Jurkat, Clone E6-1 (cell line): ENCODE data around the gene CPNE6.
A peak's percentile ranks its signal among the peaks of the same experiment; 100 is the strongest.

Experiments used
- DNase-seq: peaks from one replicate; pipeline ENCODE4 v3.0.0-alpha.2; 2011; ENCODE audit warnings: low read depth, low spot score
- H3K4me3 ChIP-seq: 2 replicates; pipeline ENCODE4 v1.5.1; 2011; ENCODE audit warnings: mild to moderate bottlenecking, low read length, control low read depth, moderate library complexity

The CPNE6 gene

GRCh38 chr14:24080888-24081738 lies 9.8 kb downstream of the CPNE6 start:
- peak overlapping the region; percentile 51 for H3K4me3 ChIP-seq
- peak; percentile 69 for DNase-seq

GRCh38 chr14:24081739-24082211 lies 10.4 kb downstream of the CPNE6 start:
- peak overlapping the region; percentile 51 for H3K4me3 ChIP-seq
- DNase-seq: no peak

GRCh38 chr14:24082411-24083080 lies 11.2 kb downstream of the CPNE6 start:
- H3K4me3 ChIP-seq: no peak overlapping the region
- DNase-seq: no peak

- H3K4me3 ChIP-seq: no peak overlapping the region
- no peak for DNase-seq
Measured at GRCh38 chr14:24083462-24083861, 12.1 kb downstream of the CPNE6 start.

- H3K4me3 ChIP-seq: no peak overlapping the region
- DNase-seq: no peak
Measured at GRCh38 chr14:24084440-24084839, 13.1 kb downstream of the CPNE6 start.

GRCh38 chr14:24085215-24085614 lies 13.9 kb downstream of the CPNE6 start:
- H3K4me3 ChIP-seq: no peak overlapping the region
- DNase-seq: no peak

- H3K4me3 ChIP-seq: no peak overlapping the region
- DNase-seq: no peak
Measured at GRCh38 chr14:24086193-24086955, 15.0 kb downstream of the CPNE6 start.

GRCh38 chr14:24087004-24087403 lies 15.6 kb downstream of the CPNE6 start:
- DNase-seq: no peak
- no peak overlapping the region for H3K4me3 ChIP-seq

- no peak for DNase-seq
- no peak overlapping the region for H3K4me3 ChIP-seq
Measured at GRCh38 chr14:24088095-24088494, 16.7 kb downstream of the CPNE6 start.

- H3K4me3 ChIP-seq: no peak overlapping the region
- no peak for DNase-seq
Measured at GRCh38 chr14:24089890-24090289, 18.5 kb downstream of the CPNE6 start.

GRCh38 chr14:24092110-24092504 lies 20.7 kb downstream of the CPNE6 start:
- H3K4me3 ChIP-seq: no peak overlapping the region
- DNase-seq: no peak

- DNase-seq: no peak
- H3K4me3 ChIP-seq: no peak overlapping the region
Measured at GRCh38 chr14:24092505-24093206, 21.3 kb downstream of the CPNE6 start.

GRCh38 chr14:24093207-24093900 lies 22.0 kb downstream of the CPNE6 start:
- DNase-seq: no peak
- peak overlapping the region; percentile 75 for H3K4me3 ChIP-seq

GRCh38 chr14:24093901-24094840 lies 22.8 kb downstream of the CPNE6 start, which contains the start of gene PCK2:
Gene PCK2 (plus strand): TSS chr14:24094311. CDS start chr14:24094406, 95 bp downstream.
- peak; percentile 56 for DNase-seq
- peak within 1 kb of the TSS; percentile 75 for H3K4me3 ChIP-seq

GRCh38 chr14:24094841-24095270 lies 23.5 kb downstream of the CPNE6 start:
- peak overlapping the region; percentile 75 for H3K4me3 ChIP-seq
- no peak for DNase-seq

GRCh38 chr14:24095271-24096068 lies 24.1 kb downstream of the CPNE6 start:
- H3K4me3 ChIP-seq: peak overlapping the region; percentile 75

More at GRCh38 chr14:24095271-24096068, 24.1 kb downstream of the CPNE6 start:
- no peak for DNase-seq
